ENCODE results near the gene CORIN. TPM values are rescaled to one million over a fixed set of nuclear protein-coding genes. Genes with fewer than 3 reads are reported as not detected.

The CORIN gene
- total RNA-seq, 4 donors from 2014 or later: 1.2 to 6.1 (median 2.5) TPM

DNA sequence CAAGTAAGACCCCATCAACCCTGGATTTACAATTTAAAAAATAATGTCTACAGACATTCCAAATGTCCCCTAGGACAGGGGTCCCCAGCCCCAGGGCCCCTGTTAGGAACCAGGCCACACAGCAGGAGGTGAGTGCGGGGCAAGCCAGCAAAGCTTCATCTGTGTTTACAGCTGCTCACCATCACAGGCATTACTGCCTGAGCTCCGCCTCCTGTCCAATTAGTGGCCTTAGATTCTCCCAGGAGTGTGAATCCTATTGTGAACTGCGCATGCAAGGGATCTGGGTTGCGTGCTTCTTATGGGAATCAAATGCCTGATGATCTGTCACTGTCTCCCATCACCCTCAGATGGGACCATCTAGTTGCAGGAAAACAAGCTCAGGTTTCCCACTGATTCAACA lies 206.7 kb downstream of the CORIN start:
- H3K36me3 ChIP-seq: no peaks in the 10 kb centered on the region
- no peak for TF ChIP-seq POLR2AphosphoS5 (IDR thresholded peaks at IDR 0.05)
- TF ChIP-seq POLR2A (IDR thresholded peaks at IDR 0.05): no peak
- no peak for TF ChIP-seq EP300 (IDR thresholded peaks at IDR 0.05)
- no peak for TF ChIP-seq CTCF (IDR thresholded peaks at IDR 0.05)
- H3K4me3 ChIP-seq: no peak overlapping the region
- 96% methylated on average over 4 of the region's 4 CpGs for WGBS
- no peak for DNase-seq (ENCODE audit: low spot score in 2 of 2)
- H3K27me3 ChIP-seq: no peaks in the 10 kb centered on the region
- H3K4me1 ChIP-seq: no peaks in the 10 kb centered on the region
- no peak overlapping the region for H3K27ac ChIP-seq
- H3K9me3 ChIP-seq: no peaks in the 10 kb centered on the region

DNA sequence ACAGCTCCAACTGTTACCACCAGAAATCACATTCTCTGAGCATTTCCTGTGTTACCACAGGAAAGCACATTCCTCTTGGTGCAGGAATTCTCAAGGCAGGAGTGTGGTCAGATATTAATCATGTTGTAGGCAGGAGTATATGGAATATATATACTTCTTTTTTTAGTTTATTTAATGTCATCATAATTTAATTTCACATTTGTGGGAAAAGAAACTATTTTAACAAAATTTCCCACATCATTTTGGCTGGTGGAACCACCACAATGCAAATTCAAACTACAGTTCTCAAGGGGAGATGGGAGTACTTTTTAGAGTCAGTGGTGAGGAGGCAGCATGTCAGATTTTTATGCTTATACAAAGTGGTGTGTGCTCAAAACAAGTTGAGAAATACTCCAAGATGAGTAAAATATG lies 213.8 kb downstream of the CORIN start:
- TF ChIP-seq CTCF (IDR thresholded peaks at IDR 0.05): no peak
- TF ChIP-seq POLR2A (IDR thresholded peaks at IDR 0.05): no peak
- no peak for TF ChIP-seq EP300 (IDR thresholded peaks at IDR 0.05)
- no peak for TF ChIP-seq POLR2AphosphoS5 (IDR thresholded peaks at IDR 0.05)
- Histone ChIP-seq H3K36me3 (no peaks in the 10 kb centered on the region), H3K9me3 (no peaks in the 10 kb centered on the region), H3K4me1 (no peaks in the 10 kb centered on the region), H3K27me3 (no peaks in the 10 kb centered on the region), H3K4me3 (no peak overlapping the region), H3K27ac (no peak overlapping the region)
- DNase-seq (ENCODE audit: low spot score in 2 of 2): no peak

GRCh38 chr4:47621181-47621580 lies 216.7 kb downstream of the CORIN start:
- no peaks in the 10 kb centered on the region for H3K36me3 ChIP-seq
- H3K4me3 ChIP-seq: no peak overlapping the region
- 96% methylated on average over 1 of the region's 1 CpG for WGBS
- H3K9me3 ChIP-seq: no peaks in the 10 kb centered on the region
- TF ChIP-seq POLR2AphosphoS5 (IDR thresholded peaks at IDR 0.05): no peak
- TF ChIP-seq POLR2A (IDR thresholded peaks at IDR 0.05): no peak
- no peak for TF ChIP-seq EP300 (IDR thresholded peaks at IDR 0.05)
- TF ChIP-seq CTCF (IDR thresholded peaks at IDR 0.05): no peak
- no peaks in the 10 kb centered on the region for H3K27me3 ChIP-seq
- H3K4me1 ChIP-seq: no peaks in the 10 kb centered on the region
- H3K27ac ChIP-seq: no peak overlapping the region
- DNase-seq (ENCODE audit: low spot score in 2 of 2): no peak

DNA sequence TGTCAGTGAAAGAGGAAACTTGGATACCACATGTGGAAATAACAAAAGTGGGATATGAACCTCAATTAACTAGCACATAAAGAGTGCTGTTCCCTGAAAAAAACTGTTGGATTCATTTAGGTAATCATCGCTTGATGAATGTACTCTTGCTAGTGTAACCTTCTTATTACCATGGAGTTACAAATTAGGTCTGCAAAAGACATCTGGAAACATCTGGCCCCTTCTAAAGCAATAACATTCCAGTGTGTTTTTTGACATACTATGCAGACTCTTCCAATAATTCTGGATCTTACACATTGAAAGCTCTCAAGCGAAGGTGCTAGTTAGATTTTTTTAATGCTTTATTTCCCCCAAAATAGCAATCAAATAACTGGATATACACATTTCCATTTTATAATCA lies 218.2 kb downstream of the CORIN start:
- DNase-seq (ENCODE audit: low spot score in 2 of 2): no peak
- TF ChIP-seq POLR2A (IDR thresholded peaks at IDR 0.05): no peak
- TF ChIP-seq EP300 (IDR thresholded peaks at IDR 0.05): no peak
- no peak for TF ChIP-seq CTCF (IDR thresholded peaks at IDR 0.05)
- TF ChIP-seq POLR2AphosphoS5 (IDR thresholded peaks at IDR 0.05): no peak
- no peaks in the 10 kb centered on the region for H3K4me1 ChIP-seq
- no peaks in the 10 kb centered on the region for H3K9me3 ChIP-seq
- no peak overlapping the region for H3K27ac ChIP-seq
- 74% methylated on average over 2 of the region's 2 CpGs for WGBS
- no peaks in the 10 kb centered on the region for H3K36me3 ChIP-seq
- no peaks in the 10 kb centered on the region for H3K27me3 ChIP-seq
- H3K4me3 ChIP-seq: no peak overlapping the region

- DNase-seq (ENCODE audit: low spot score in 2 of 2): no peak
- H3K27ac ChIP-seq: no peak overlapping the region
Observed at GRCh38 chr4:47617607-47618006, 220.3 kb downstream of the CORIN start.

More at GRCh38 chr4:47617607-47618006, 220.3 kb downstream of the CORIN start:
- Histone ChIP-seq H3K27me3 (no peaks in the 10 kb centered on the region), H3K4me1 (no peaks in the 10 kb centered on the region), H3K36me3 (no peaks in the 10 kb centered on the region), H3K4me3 (no peak overlapping the region), H3K9me3 (no peaks in the 10 kb centered on the region)
- TF ChIP-seq POLR2AphosphoS5 (IDR thresholded peaks at IDR 0.05) (no peak), CTCF (IDR thresholded peaks at IDR 0.05) (no peak), EP300 (IDR thresholded peaks at IDR 0.05) (no peak), POLR2A (IDR thresholded peaks at IDR 0.05) (no peak)

Measured in suprapubic skin (tissue), 4 donors.